HUES48 (cell line): ENCODE measurements around the gene FAM199X.

Source experiments
- H3K27ac ChIP-seq: one replicate; pipeline ENCODE4 v1.7.0; 2013; ENCODE audit warnings: low read depth, low read length, inconsistent platforms
- H3K27me3 ChIP-seq: 2 replicates; pipeline ENCODE4 v1.6.1; 2013; ENCODE audit warnings: mild to moderate bottlenecking, low read length; ENCODE audit not compliant: control insufficient read depth, insufficient read depth
- H3K36me3 ChIP-seq: 2 replicates; pipeline ENCODE4 v1.6.1; 2013; ENCODE audit warnings: low read length; ENCODE audit not compliant: control insufficient read depth, insufficient read depth
- H3K4me1 ChIP-seq: 2 replicates; pipeline ENCODE4 v1.6.1; 2013; ENCODE audit warnings: mild to moderate bottlenecking, low read length; ENCODE audit not compliant: control insufficient read depth, insufficient read depth
- H3K4me3 ChIP-seq: 2 replicates; pipeline ENCODE4 v1.5.1; 2013; ENCODE audit warnings: mild to moderate bottlenecking, low read depth, low read length
- H3K9ac ChIP-seq: 2 replicates; pipeline ENCODE4 v1.6.1; 2013; ENCODE audit warnings: mild to moderate bottlenecking, low read depth, low read length, moderate library complexity
- H3K9me3 ChIP-seq: 2 replicates; pipeline ENCODE4 v1.6.1; 2013; ENCODE audit warnings: low read length; ENCODE audit not compliant: control insufficient read depth, insufficient read depth

The FAM199X gene

GRCh38 chrX:104141087-104141760 lies 25.0 kb upstream of the FAM199X start:
- no peak overlapping the region for H3K27ac ChIP-seq
- H3K9ac ChIP-seq: no peak overlapping the region

GRCh38 chrX:104151037-104151436 lies 15.2 kb upstream of the FAM199X start:
- Histone ChIP-seq H3K36me3 (no peaks in the 10 kb centered on the region), H3K4me3 (no peak overlapping the region), H3K4me1 (no peaks in the 10 kb centered on the region), H3K9me3 (no peaks in the 10 kb centered on the region), H3K27me3 (no peaks in the 10 kb centered on the region), H3K9ac (no peak overlapping the region), H3K27ac (no peak overlapping the region)

More at GRCh38 chrX:104141087-104141760, 25.0 kb upstream of the FAM199X start:
- Histone ChIP-seq H3K4me3 (no peak overlapping the region), H3K36me3 (no peaks in the 10 kb centered on the region), H3K9me3 (no peaks in the 10 kb centered on the region), H3K27me3 (peaks cover 3% of the 10 kb centered on the region; the same call in 1 of the 2 replicates), H3K4me1 (0 out of 2 replicates have a peak, but pooled peaks cover 1% of the 10 kb centered on the region)

- Histone ChIP-seq H3K4me3 (peak within 1 kb of the TSS; percentile 90), H3K9me3 (no peaks in the 10 kb centered on the region), H3K4me1 (no peaks in the 10 kb centered on the region), H3K27me3 (peaks cover 6% of the 10 kb centered on the region; the same call in 1 of the 2 replicates), H3K36me3 (no peaks in the 10 kb centered on the region), H3K9ac (peak within 1 kb of the TSS; percentile 74), H3K27ac (peak within 1 kb of the TSS; percentile 80)
Measured at GRCh38 chrX:104156630-104157529, 9.4 kb upstream of the FAM199X start, which contains the start of gene SLC25A53. Gene SLC25A53, minus strand, starts transcription at chrX:104157009. Its CDS starts 51,752 bp downstream, at chrX:104105257.

GRCh38 chrX:104166735-104167436 lies 633 bp downstream of the FAM199X start:
- no peaks in the 10 kb centered on the region for H3K9me3 ChIP-seq
- H3K4me1 ChIP-seq: peaks cover 15% of the 10 kb centered on the region
- H3K9ac ChIP-seq: peak overlapping the region; percentile 69
- peak overlapping the region; percentile 72 for H3K27ac ChIP-seq
- H3K27me3 ChIP-seq: peaks cover 11% of the 10 kb centered on the region; the same call in 1 of the 2 replicates
- H3K36me3 ChIP-seq: no peaks in the 10 kb centered on the region; the same call in 1 of the 2 replicates
- H3K4me3 ChIP-seq: peak overlapping the region; percentile 98

- H3K27ac ChIP-seq: no peak overlapping the region
- peak overlapping the region; percentile 98 for H3K4me3 ChIP-seq
- H3K9me3 ChIP-seq: no peaks in the 10 kb centered on the region
- peaks cover 15% of the 10 kb centered on the region for H3K4me1 ChIP-seq
- H3K9ac ChIP-seq: no peak overlapping the region
- peaks cover 9% of the 10 kb centered on the region; the same call in 1 of the 2 replicates for H3K27me3 ChIP-seq
- H3K36me3 ChIP-seq: peaks cover 9% of the 10 kb centered on the region
Measured at GRCh38 chrX:104168127-104168526, 1.9 kb downstream of the FAM199X start.

- H3K9ac ChIP-seq: no peak overlapping the region
- H3K9me3 ChIP-seq: no peaks in the 10 kb centered on the region
- peaks cover 26% of the 10 kb centered on the region for H3K36me3 ChIP-seq
Measured at GRCh38 chrX:104172121-104172520, 5.9 kb downstream of the FAM199X start.

GRCh38 chrX:104172788-104173187 lies 6.5 kb downstream of the FAM199X start:
- peaks cover 30% of the 10 kb centered on the region for H3K36me3 ChIP-seq
- no peak overlapping the region for H3K4me3 ChIP-seq
- no peak overlapping the region for H3K9ac ChIP-seq
- peaks cover 7% of the 10 kb centered on the region; the same call in 1 of the 2 replicates for H3K4me1 ChIP-seq
- no peak overlapping the region for H3K27ac ChIP-seq
- H3K27me3 ChIP-seq: 0 out of 2 replicates have a peak, but pooled peaks cover 6% of the 10 kb centered on the region
- no peaks in the 10 kb centered on the region for H3K9me3 ChIP-seq

More at GRCh38 chrX:104172121-104172520, 5.9 kb downstream of the FAM199X start:
- Histone ChIP-seq H3K4me3 (no peak overlapping the region), H3K27ac (no peak overlapping the region), H3K27me3 (0 out of 2 replicates have a peak, but pooled peaks cover 6% of the 10 kb centered on the region), H3K4me1 (peaks cover 11% of the 10 kb centered on the region; the same call in 1 of the 2 replicates)

- no peaks in the 10 kb centered on the region for H3K4me1 ChIP-seq
- no peaks in the 10 kb centered on the region for H3K9me3 ChIP-seq
- H3K36me3 ChIP-seq: peaks cover 36% of the 10 kb centered on the region
- no peak overlapping the region for H3K27ac ChIP-seq
- H3K4me3 ChIP-seq: no peak overlapping the region
- no peaks in the 10 kb centered on the region for H3K27me3 ChIP-seq
- H3K9ac ChIP-seq: no peak overlapping the region
Measured at GRCh38 chrX:104173841-104174240, 7.6 kb downstream of the FAM199X start.

- Histone ChIP-seq H3K27me3 (no peaks in the 10 kb centered on the region), H3K9me3 (no peaks in the 10 kb centered on the region), H3K27ac (no peak overlapping the region), H3K9ac (no peak overlapping the region), H3K4me3 (no peak overlapping the region), H3K4me1 (no peaks in the 10 kb centered on the region), H3K36me3 (peaks cover 40% of the 10 kb centered on the region)
Measured at GRCh38 chrX:104183685-104184084, 17.4 kb downstream of the FAM199X start.

GRCh38 chrX:104187931-104188330 lies 21.7 kb downstream of the FAM199X start:
- Histone ChIP-seq H3K27me3 (no peaks in the 10 kb centered on the region), H3K36me3 (peaks cover 75% of the 10 kb centered on the region), H3K9me3 (no peaks in the 10 kb centered on the region), H3K9ac (no peak overlapping the region), H3K4me1 (no peaks in the 10 kb centered on the region), H3K4me3 (no peak overlapping the region), H3K27ac (no peak overlapping the region)
